OCI-LY1 (cell line): ENCODE results near the gene POLR1G.
"Not testable (repeated sequence)": the region's sequence is repeated elsewhere in the genome, so short reads cannot be mapped to it uniquely, and the experiment has no call there.

ENCODE experiments used
- H2AFZ ChIP-seq: fragments of 200-600 bp; sonication (generic), shearing (Covaris generic); 2 replicates; pipeline ENCODE4 v1.6.0; 2014; ENCODE audit warnings: antibody characterized with exemption, mild to moderate bottlenecking, low read length
- H3F3A ChIP-seq: fragments of 200-600 bp; sonication (generic), shearing (Covaris generic); 2 replicates; pipeline ENCODE4 v1.6.0; 2014; ENCODE audit warnings: mild to moderate bottlenecking, antibody characterized with exemption, low read length, moderate library complexity; ENCODE audit not compliant: insufficient read depth
- H3K27ac ChIP-seq: fragments of 200-600 bp; sonication (generic); 2 replicates; pipeline ENCODE4 v1.5.1; 2014; ENCODE audit warnings: low read length, mixed run types, mild to moderate bottlenecking, low read depth; ENCODE audit not compliant: poor library complexity, severe bottlenecking
- H3K27me3 ChIP-seq: fragments of 200-600 bp; sonication (generic); 2 replicates; pipeline ENCODE4 v1.6.0; 2014; ENCODE audit warnings: antibody characterized with exemption, mild to moderate bottlenecking, low read length, moderate library complexity; ENCODE audit not compliant: insufficient read depth
- H3K36me3 ChIP-seq: fragments of 200-600 bp; sonication (generic); 2 replicates; pipeline ENCODE4 v1.6.1; 2014; ENCODE audit warnings: mild to moderate bottlenecking, antibody characterized with exemption, low read length, moderate library complexity, mixed read lengths; ENCODE audit not compliant: insufficient read depth
- H3K4me1 ChIP-seq: fragments of 200-600 bp; sonication (generic); 2 replicates; pipeline ENCODE4 v1.5.1; 2014; ENCODE audit warnings: mild to moderate bottlenecking, low read length, moderate library complexity; ENCODE audit not compliant: insufficient read depth, severe bottlenecking
- H3K4me2 ChIP-seq: fragments of 200-600 bp; sonication (generic), shearing (Covaris generic); 2 replicates; pipeline ENCODE4 v1.6.1; 2014; ENCODE audit warnings: low read length
- H3K4me3 ChIP-seq: fragments of 200-600 bp; sonication (generic); 2 replicates; pipeline ENCODE4 v1.5.1; 2014; ENCODE audit warnings: low read length, low read depth, mild to moderate bottlenecking, mixed read lengths; ENCODE audit not compliant: poor library complexity, severe bottlenecking
- H3K79me2 ChIP-seq: fragments of 200-600 bp; shearing (Covaris generic); 2 replicates; pipeline ENCODE4 v1.6.1; 2016; ENCODE audit warnings: mixed run types, low read length, mixed read lengths; ENCODE audit not compliant: insufficient read depth
- H3K9ac ChIP-seq: fragments of 200-600 bp; sonication (generic), shearing (Covaris generic); 2 replicates; pipeline ENCODE4 v1.6.1; 2014; ENCODE audit warnings: mild to moderate bottlenecking, low read length, mixed read lengths
- H3K9me2 ChIP-seq: fragments of 200-600 bp; sonication (generic), shearing (Covaris generic); 2 replicates; pipeline ENCODE4 v1.6.1; 2014; ENCODE audit warnings: low read depth, mild to moderate bottlenecking, low read length, mixed read lengths
- H3K9me3 ChIP-seq: fragments of 200-600 bp; shearing (Covaris generic); 2 replicates; pipeline ENCODE4 v1.6.1; 2014; ENCODE audit warnings: low read length, mixed read lengths
- H4K20me1 ChIP-seq: fragments of 200-600 bp; sonication (generic), shearing (Covaris generic); 2 replicates; pipeline ENCODE4 v1.6.0; 2016; ENCODE audit warnings: mild to moderate bottlenecking, low read length; ENCODE audit not compliant: insufficient read depth
- CTCF ChIP-seq: fragments of 200-600 bp; sonication (generic), shearing (Covaris generic); IDR thresholded peaks from 2 replicates; pipeline ENCODE4 v1.5.1; 2017; ENCODE audit warnings: mild to moderate bottlenecking, antibody characterized with exemption, low read length, moderate library complexity, mixed read lengths
- EZH2 ChIP-seq: fragments of 200-600 bp; sonication (generic), shearing (Covaris generic); IDR thresholded peaks from 2 replicates; pipeline ENCODE4 v1.8.0; 2017; ENCODE audit warnings: borderline replicate concordance, mixed run types, mild to moderate bottlenecking, antibody characterized with exemption, low read length, moderate library complexity, mixed read lengths

Gene POLR1G

GRCh38 chr19:45424191-45425058 lies 18.0 kb downstream of the POLR1G start:
- peak overlapping the region; percentile 87 for H3K9ac ChIP-seq
- H4K20me1 ChIP-seq, result no peaks in the 10 kb centered on the region
- 0 out of 2 replicates have a peak, but pooled peaks cover 8% of the 10 kb centered on the region for H3K27me3 ChIP-seq
- H3K9me2 ChIP-seq, result no peaks in the 10 kb centered on the region
- H2AFZ ChIP-seq, result no peak overlapping the region
- no peaks in the 10 kb centered on the region for H3F3A ChIP-seq
- H3K79me2 ChIP-seq, result no peaks in the 10 kb centered on the region
- peak overlapping the region; percentile 97 for H3K4me2 ChIP-seq
- H3K4me1 ChIP-seq, result peaks cover 50% of the 10 kb centered on the region
- H3K9me3 ChIP-seq, result no peaks in the 10 kb centered on the region
- peak overlapping the region; percentile 84 for H3K4me3 ChIP-seq
- TF ChIP-seq EZH2, result no peak
- no peak for TF ChIP-seq CTCF
- peaks cover 6% of the 10 kb centered on the region; the same call in 1 of the 2 replicates for H3K36me3 ChIP-seq
- peak overlapping the region; percentile 26 for H3K27ac ChIP-seq

- Histone ChIP-seq H3F3A (no peaks in the 10 kb centered on the region), H3K36me3 (no peaks in the 10 kb centered on the region), H3K4me1 (peaks cover 25% of the 10 kb centered on the region), H3K4me2 (peak overlapping the region; percentile 67), H3K9me3 (no peaks in the 10 kb centered on the region), H3K79me2 (no peaks in the 10 kb centered on the region), H3K9ac (no peak overlapping the region), H3K4me3 (peak overlapping the region; percentile 46), H3K27ac (no peak overlapping the region), H2AFZ (no peak overlapping the region), H3K27me3 (0 out of 2 replicates have a peak, but pooled peaks cover 8% of the 10 kb centered on the region), H3K9me2 (no peaks in the 10 kb centered on the region), H4K20me1 (no peaks in the 10 kb centered on the region)
- peak; percentile 50 for TF ChIP-seq CTCF
- TF ChIP-seq EZH2, result no peak
Measured at GRCh38 chr19:45428384-45429231, 22.2 kb downstream of the POLR1G start.

GRCh38 chr19:45429896-45430295 lies 23.5 kb downstream of the POLR1G start:
- H3K4me3 ChIP-seq, H3K27me3 ChIP-seq, H3K9me3 ChIP-seq, H3K79me2 ChIP-seq, H4K20me1 ChIP-seq, H3K36me3 ChIP-seq, H2AFZ ChIP-seq, H3K9ac ChIP-seq, H3F3A ChIP-seq, H3K4me2 ChIP-seq, H3K27ac ChIP-seq, H3K9me2 ChIP-seq: not testable (repeated sequence)
- peaks cover 14% of the 10 kb centered on the region for H3K4me1 ChIP-seq

- H3K27ac ChIP-seq, H3F3A ChIP-seq, H3K79me2 ChIP-seq, H3K4me2 ChIP-seq, H3K27me3 ChIP-seq, H3K9ac ChIP-seq, H3K4me3 ChIP-seq, H4K20me1 ChIP-seq, H3K9me2 ChIP-seq, H3K36me3 ChIP-seq, H3K9me3 ChIP-seq, H2AFZ ChIP-seq: not testable (repeated sequence)
- H3K4me1 ChIP-seq, result peaks cover 14% of the 10 kb centered on the region
Measured at GRCh38 chr19:45431008-45431407, 24.6 kb downstream of the POLR1G start.

GRCh38 chr19:45432543-45432942 lies 26.1 kb downstream of the POLR1G start:
- H3K4me3 ChIP-seq, H3K36me3 ChIP-seq, H3K4me2 ChIP-seq, H3K27ac ChIP-seq, H3F3A ChIP-seq, H2AFZ ChIP-seq, H3K79me2 ChIP-seq, H4K20me1 ChIP-seq, H3K9me2 ChIP-seq, H3K9me3 ChIP-seq, H3K9ac ChIP-seq, H3K27me3 ChIP-seq: not testable (repeated sequence)
- H3K4me1 ChIP-seq, result peaks cover 12% of the 10 kb centered on the region
